GM21367 (cell line): ENCODE measurements around the gene SULT1A1.

Source experiments
- ATAC-seq: cut with Tn5 transposase; IDR thresholded peaks from one replicate; pipeline ENCODE4 v1.9.1; 2021; ENCODE audit not compliant: unreplicated experiment

Gene SULT1A1

GRCh38 chr16:28562199-28562598, 47.6 kb downstream of the SULT1A1 start:
- no peak for ATAC-seq

- no peak for ATAC-seq
These were observed 48.2 kb downstream of the SULT1A1 start for GRCh38 chr16:28561557-28562187.

- ATAC-seq, result no peak
These were observed 51.4 kb downstream of the SULT1A1 start for GRCh38 chr16:28558456-28558855.

- no peak for ATAC-seq
These were observed 52.9 kb downstream of the SULT1A1 start for GRCh38 chr16:28556914-28557320.

- no peak for ATAC-seq
These were observed 54.3 kb downstream of the SULT1A1 start for GRCh38 chr16:28555561-28555960.
